ENCODE data around the gene FAM241A. TPM values are rescaled to one million over a fixed set of nuclear protein-coding genes. Genes with fewer than 3 reads are reported as not detected.

FAM241A gene
- total RNA-seq, 1 experiment from 2014 or later = 2.2 TPM

DNA sequence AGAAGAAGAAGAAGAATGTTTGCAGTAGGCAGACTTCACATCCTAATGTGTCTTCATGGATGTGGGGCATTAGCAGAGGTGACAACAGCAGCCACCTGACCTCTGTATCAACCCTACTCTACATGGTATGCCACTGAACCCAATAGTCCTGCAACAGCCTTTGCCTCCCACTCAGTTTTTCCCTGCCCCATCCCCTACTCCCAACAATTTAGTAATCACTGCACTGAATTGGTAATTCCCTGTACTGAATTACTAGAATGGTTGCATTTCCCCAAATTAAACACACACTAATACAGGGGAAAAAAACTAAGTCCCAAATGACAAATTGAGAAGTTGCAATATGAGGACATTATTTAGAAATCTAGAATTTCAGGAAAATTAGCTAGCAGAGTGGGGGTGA lies 31.4 kb upstream of the FAM241A start:
- Histone ChIP-seq H3K79me2 (ENCODE audit: low read length) (no peaks in the 10 kb centered on the region), H3K9me2 (replicated peaks; ENCODE audit: low read length) (no peaks in the 10 kb centered on the region), H3K27me3 (ENCODE audit: low read length) (no peaks in the 10 kb centered on the region), H3K9me3 (ENCODE audit: low read length) (no peaks in the 10 kb centered on the region), H3F3A (ENCODE audit: low read length, unreplicated experiment) (peaks cover 3% of the 10 kb centered on the region), H3K36me3 (ENCODE audit: low read depth, low read length) (no peaks in the 10 kb centered on the region), H2AFZ (ENCODE audit: low read length) (peak overlapping the region; percentile 66), H3K4me2 (ENCODE audit: low read length) (peak overlapping the region; percentile 80), H3K4me3 (ENCODE audit: low read length) (peak overlapping the region; percentile 54), H3K4me1 (ENCODE audit: insufficient read depth, low read length) (peaks cover 45% of the 10 kb centered on the region), H3K27ac (ENCODE audit: low read length) (peak overlapping the region; percentile 98), H3K9ac (ENCODE audit: low read length) (peak overlapping the region; percentile 53), H4K20me1 (ENCODE audit: low read length) (no peaks in the 10 kb centered on the region)
- TF ChIP-seq EZH2 (IDR thresholded peaks at IDR 0.05; ENCODE audit: low read length, unreplicated experiment) (no peak), EZH2phosphoT487 (IDR thresholded peaks at IDR 0.05; ENCODE audit: borderline replicate concordance, low read length) (no peak)
- TF ChIP-seq, protein P1, sequence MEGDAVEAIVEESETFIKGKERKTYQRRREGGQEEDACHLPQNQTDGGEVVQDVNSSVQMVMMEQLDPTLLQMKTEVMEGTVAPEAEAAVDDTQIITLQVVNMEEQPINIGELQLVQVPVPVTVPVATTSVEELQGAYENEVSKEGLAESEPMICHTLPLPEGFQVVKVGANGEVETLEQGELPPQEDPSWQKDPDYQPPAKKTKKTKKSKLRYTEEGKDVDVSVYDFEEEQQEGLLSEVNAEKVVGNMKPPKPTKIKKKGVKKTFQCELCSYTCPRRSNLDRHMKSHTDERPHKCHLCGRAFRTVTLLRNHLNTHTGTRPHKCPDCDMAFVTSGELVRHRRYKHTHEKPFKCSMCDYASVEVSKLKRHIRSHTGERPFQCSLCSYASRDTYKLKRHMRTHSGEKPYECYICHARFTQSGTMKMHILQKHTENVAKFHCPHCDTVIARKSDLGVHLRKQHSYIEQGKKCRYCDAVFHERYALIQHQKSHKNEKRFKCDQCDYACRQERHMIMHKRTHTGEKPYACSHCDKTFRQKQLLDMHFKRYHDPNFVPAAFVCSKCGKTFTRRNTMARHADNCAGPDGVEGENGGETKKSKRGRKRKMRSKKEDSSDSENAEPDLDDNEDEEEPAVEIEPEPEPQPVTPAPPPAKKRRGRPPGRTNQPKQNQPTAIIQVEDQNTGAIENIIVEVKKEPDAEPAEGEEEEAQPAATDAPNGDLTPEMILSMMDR (conservative IDR thresholded peaks at IDR 0.05; ENCODE audit: low read depth, low read length) = no peak
- no TSS peak for BruUV-seq (replicated peaks)
- intact Hi-C loops (cut with micrococcal nuclease) = loop anchor here (1.0 to 2.0 kb wide), 2 partner anchors 31 to 33 kb away; no protein-coding TSS in a partner anchor
- ATAC-seq (no peak), DNase-seq (no peak)
- CTCF ChIA-PET = no interaction called here
- POLR2A ChIA-PET (ENCODE audit: unreplicated experiment) = no interaction called here

DNA sequence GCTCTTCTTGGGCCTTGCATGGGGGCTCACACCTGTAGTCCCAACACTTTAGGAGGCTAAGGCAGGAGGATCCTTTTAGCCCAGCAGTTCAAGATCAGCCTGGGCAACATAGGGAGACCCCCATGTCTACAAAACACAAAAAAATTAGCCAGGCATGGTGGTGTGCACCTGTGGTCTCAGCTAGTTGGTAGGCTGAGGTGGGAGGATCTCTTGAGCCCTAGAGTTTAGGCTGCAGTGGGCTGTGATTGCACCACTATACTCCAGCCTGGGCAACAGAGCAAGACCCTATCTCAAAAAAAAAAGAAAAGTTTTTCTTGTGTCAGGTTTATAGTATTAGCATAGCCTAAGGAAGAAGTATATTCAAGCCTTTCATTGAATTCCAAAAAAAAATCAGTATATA lies 30.8 kb upstream of the FAM241A start:
- DNase-seq = no peak
- TF ChIP-seq, protein P1 (conservative IDR thresholded peaks at IDR 0.05; ENCODE audit: low read depth, low read length) = no peak
- no peak for TF ChIP-seq EZH2 (IDR thresholded peaks at IDR 0.05; ENCODE audit: low read length, unreplicated experiment)
- TF ChIP-seq EZH2phosphoT487 (IDR thresholded peaks at IDR 0.05; ENCODE audit: borderline replicate concordance, low read length) = no peak
- intact Hi-C loops (cut with micrococcal nuclease) = no loop called here

DNA sequence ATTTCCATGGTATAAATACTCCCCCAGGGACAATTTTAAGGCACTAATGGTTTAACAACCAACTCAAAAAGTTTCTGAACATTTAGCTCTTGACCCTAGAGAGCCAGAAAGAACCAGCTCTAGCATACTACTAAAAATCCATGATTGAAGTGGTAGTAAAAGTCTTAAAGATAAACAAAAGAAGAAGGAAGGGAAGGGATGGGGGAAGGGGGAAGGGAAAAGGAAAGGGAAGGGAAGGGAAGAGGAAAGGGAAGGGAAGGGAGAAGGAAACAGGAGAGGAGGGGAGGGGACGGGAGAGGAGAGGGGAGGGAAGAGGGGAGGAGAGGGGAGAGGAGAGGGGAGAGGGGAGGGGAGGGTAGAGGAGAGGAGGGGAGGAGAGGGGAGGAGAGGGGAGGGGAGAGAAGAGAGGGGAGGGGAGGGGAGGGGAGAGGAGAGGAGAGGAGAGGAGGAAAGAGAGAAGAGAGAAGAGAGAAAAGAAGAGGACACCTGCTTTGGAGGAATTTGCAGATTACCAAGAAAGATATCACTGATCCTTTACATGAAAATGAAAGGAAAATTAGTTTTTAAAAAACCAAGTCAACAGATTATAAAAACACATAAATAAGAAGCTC lies 26.4 kb upstream of the FAM241A start:
- ChIA-PET CTCF (no interaction called here), POLR2A (ENCODE audit: unreplicated experiment) (no interaction called here)
- Histone ChIP-seq H3K9ac (ENCODE audit: low read length) (no peak overlapping the region), H3K4me2 (ENCODE audit: low read length) (no peak overlapping the region), H3K4me1 (ENCODE audit: insufficient read depth, low read length) (peaks cover 8% of the 10 kb centered on the region), H3K79me2 (ENCODE audit: low read length) (no peaks in the 10 kb centered on the region), H4K20me1 (ENCODE audit: low read length) (no peaks in the 10 kb centered on the region), H3K9me2 (replicated peaks; ENCODE audit: low read length) (no peaks in the 10 kb centered on the region), H3K36me3 (ENCODE audit: low read depth, low read length) (no peaks in the 10 kb centered on the region), H3K9me3 (ENCODE audit: low read length) (no peaks in the 10 kb centered on the region), H3K4me3 (ENCODE audit: low read length) (no peak overlapping the region), H3K27ac (ENCODE audit: low read length) (no peak overlapping the region), H3F3A (ENCODE audit: low read length, unreplicated experiment) (peaks cover under 1% of the 10 kb centered on the region), H2AFZ (ENCODE audit: low read length) (no peak overlapping the region), H3K27me3 (ENCODE audit: low read length) (no peaks in the 10 kb centered on the region)
- DNase-seq = no peak
- no TSS peak for BruUV-seq (replicated peaks)
- ATAC-seq = no peak
- TF ChIP-seq EZH2 (IDR thresholded peaks at IDR 0.05; ENCODE audit: low read length, unreplicated experiment) (no peak), EZH2phosphoT487 (IDR thresholded peaks at IDR 0.05; ENCODE audit: borderline replicate concordance, low read length) (no peak)
- TF ChIP-seq, protein P1 (conservative IDR thresholded peaks at IDR 0.05; ENCODE audit: low read depth, low read length) = no peak
- intact Hi-C loops (cut with micrococcal nuclease) = no loop called here

More for the DNA sequence above, 30.8 kb upstream of the FAM241A start:
- Histone ChIP-seq H3K4me3 (ENCODE audit: low read length) (no peak overlapping the region), H3K79me2 (ENCODE audit: low read length) (no peaks in the 10 kb centered on the region), H3K36me3 (ENCODE audit: low read depth, low read length) (no peaks in the 10 kb centered on the region), H3K27ac (ENCODE audit: low read length) (peak overlapping the region; percentile 98), H3K4me1 (ENCODE audit: insufficient read depth, low read length) (peaks cover 39% of the 10 kb centered on the region), H4K20me1 (ENCODE audit: low read length) (no peaks in the 10 kb centered on the region), H3K4me2 (ENCODE audit: low read length) (peak overlapping the region; percentile 80; the same call in 1 of the 2 replicates), H2AFZ (ENCODE audit: low read length) (no peak overlapping the region), H3K9me3 (ENCODE audit: low read length) (no peaks in the 10 kb centered on the region), H3K27me3 (ENCODE audit: low read length) (no peaks in the 10 kb centered on the region), H3K9ac (ENCODE audit: low read length) (no peak overlapping the region), H3K9me2 (replicated peaks; ENCODE audit: low read length) (no peaks in the 10 kb centered on the region), H3F3A (ENCODE audit: low read length, unreplicated experiment) (peaks cover 3% of the 10 kb centered on the region)
- no TSS peak for BruUV-seq (replicated peaks)
- CTCF ChIA-PET = no interaction called here
- POLR2A ChIA-PET (ENCODE audit: unreplicated experiment) = no interaction called here
- ATAC-seq = no peak
